GM21515 (cell line): ENCODE data around the gene MOSPD2.

Experiments
- ATAC-seq: cut with Tn5 transposase; IDR thresholded peaks from one replicate; pipeline ENCODE4 v1.9.1; 2021; ENCODE audit not compliant: unreplicated experiment

Gene MOSPD2

DNA sequence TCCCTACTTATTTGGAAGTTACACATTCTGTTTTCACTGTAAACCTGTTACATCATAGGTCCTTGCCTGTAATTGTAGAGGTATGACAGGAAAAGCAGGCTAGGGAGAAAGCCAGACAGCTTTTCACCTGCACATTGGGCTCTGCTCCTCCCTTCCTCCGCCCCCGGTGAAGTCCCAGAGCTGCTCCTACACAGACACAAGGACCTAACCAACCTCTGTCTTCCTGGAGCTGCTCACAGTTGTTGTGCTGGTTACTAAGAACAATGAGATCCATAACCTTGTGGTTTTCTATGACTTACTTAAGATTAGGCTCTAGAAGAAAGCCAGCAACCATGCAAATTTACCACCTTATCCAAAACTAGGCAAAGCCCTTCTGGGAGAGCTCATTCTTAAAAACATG lies 40.0 kb downstream of the MOSPD2 start:
- ATAC-seq, result no peak

DNA sequence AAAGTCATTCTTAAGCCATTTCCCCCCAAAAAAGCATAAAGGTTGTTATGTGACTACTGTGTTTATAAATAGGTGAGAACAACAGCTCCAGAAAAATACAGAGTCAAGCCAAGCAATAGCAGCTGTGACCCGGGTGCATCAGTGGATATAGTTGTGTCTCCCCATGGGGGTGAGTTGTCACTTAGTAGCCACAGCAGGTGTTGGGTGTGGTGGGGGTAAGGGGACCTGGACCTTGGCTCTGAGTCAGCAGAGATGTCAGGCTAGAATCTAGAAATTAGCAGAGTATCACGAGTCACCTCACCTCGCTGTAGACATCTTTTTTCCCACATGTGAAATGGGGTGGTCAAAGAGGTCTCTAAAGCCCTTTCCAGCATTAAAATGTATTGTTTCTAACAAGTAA lies 42.4 kb downstream of the MOSPD2 start:
- no peak for ATAC-seq

DNA sequence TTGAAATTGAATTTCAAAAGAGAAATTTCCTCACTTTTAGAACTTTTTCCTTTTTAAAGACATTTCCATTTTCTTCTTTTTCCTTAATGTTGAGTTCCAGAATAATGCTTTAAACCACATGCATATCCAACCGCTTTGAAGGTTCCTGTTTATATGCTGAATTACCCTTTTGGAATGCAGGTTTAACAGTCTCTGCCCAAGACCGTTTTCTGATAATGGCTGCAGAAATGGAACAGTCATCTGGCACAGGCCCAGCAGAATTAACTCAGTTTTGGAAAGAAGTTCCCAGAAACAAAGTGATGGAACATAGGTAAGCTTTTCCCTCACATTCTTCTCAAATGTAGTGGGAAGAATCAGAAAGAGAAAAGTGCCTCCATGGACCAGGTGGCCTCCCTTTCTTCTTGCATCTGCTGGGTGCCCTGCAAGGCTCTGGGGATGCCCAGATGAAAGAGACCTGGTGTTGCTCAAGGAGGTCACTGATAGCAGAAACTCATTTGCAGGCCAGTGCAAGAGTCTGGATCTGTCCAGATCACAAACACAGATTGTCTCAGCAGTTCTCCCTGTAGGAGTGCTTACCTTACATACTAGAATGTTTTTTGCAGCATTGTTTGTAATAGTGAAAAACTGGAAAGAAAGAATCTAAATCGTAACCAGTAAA lies 42.9 kb downstream of the MOSPD2 start:
- no peak for ATAC-seq

DNA sequence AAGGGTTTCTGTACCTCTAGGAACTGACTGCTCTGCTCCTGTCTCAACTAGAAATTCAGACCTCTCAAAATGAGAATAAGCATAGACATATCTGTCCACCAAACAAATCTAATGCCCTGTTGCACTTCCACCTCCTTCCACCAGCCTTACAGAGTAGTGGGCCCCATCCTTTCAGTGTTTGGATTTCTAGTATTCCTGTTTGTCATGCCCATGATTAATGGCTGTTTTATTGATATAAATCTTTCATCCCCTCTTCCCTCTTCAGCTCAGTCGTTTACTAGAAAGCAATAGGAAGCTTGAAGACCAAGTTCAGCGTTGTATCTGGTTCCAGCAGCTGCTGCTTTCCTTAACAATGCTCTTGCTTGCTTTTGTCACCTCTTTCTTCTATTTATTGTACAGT lies 46.2 kb downstream of the MOSPD2 start:
- ATAC-seq, result no peak

DNA sequence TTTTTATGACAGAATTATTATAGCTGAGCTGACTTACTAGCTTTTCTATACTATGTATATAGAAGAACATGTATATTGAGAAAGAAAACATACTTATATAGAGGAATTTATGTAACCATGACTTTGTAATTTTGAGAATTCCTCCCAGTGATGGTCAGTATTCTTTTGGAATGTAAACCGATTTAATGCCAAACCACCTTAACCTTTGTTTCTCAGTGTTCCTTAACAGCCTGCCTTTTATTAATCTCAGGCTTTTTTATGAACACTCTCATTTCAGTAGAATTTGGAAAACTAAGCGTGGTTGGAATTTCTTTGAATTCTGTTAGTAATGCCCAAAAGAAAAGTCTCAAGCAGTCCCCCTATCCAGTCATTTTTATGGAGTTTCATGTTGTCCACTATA lies 47.0 kb downstream of the MOSPD2 start:
- no peak for ATAC-seq

DNA sequence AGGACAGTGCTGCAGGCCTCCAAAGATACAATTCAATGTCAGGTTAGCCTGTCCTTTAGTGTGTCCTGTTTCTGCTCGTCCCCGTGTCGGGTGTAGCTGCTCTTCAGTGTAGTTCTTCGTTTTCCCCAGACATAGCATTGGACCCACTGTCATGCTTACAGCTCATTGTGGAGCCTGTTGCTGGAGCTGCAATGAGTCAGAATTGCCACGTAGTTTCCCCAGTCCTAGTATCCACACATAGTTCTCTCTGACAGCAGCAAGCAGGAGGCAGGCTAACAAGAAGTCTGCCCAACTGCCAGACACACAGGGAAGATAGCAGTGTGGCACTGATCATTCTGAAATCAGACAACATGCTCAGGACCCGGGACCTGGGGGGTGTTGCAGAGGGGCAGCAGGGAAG lies 49.2 kb downstream of the MOSPD2 start:
- no peak for ATAC-seq

DNA sequence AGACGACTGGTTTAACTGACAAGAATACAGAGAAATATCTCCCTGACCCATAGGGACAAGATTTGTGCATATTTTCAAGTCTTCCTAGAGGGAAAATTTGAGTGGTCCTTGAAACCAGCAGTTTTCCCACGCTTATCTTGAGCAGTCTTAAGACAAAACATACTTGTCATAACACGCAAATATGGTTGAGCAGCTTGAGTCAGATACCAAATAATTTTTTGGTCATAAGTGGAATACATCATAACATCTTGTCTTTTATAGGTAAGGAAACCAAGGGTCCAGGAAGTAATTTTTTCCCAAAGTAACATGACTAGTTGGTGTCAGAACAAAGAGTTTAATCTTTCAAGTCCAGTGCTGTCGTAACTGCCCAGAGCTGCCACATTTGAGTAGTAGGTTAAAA lies 50.5 kb downstream of the MOSPD2 start:
- ATAC-seq, result no peak

DNA sequence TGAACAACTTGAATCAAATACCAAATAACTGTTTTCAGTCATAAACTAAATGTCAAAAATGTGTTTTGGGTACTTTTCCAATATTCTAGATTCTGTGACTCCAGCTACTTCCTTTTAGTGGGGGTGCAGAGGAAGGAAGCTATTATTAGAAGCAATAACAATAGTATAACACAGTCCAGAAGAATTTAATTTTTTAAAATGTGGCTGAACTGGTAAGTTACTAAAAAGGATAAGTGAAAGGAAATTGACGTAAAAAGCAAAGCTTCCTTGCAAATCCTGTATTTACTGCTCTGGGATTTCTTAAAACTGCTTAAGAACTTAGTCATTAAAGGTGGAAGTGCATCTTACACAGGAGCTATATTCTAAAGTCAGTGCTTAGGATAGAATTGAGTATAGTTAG lies 53.2 kb downstream of the MOSPD2 start:
- no peak for ATAC-seq

DNA sequence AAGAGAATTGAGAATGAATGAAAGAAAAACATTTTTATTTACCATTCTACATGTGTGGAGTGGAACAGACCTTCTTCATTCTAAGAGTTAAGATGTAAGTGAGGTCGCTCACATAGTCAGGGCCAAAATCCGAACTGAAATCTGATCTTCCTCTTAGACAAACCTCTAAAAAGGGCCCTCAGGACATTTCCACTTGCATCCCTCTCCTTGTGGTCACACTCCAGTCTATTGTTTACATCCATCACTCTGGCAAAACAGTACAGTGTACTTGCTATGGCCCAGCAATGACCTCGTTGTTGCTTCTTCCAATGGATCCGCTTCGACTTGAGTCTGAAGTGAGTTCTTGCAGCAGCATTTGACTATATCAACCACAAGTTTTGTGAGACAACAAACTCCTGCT lies 54.2 kb downstream of the MOSPD2 start:
- no peak for ATAC-seq

DNA sequence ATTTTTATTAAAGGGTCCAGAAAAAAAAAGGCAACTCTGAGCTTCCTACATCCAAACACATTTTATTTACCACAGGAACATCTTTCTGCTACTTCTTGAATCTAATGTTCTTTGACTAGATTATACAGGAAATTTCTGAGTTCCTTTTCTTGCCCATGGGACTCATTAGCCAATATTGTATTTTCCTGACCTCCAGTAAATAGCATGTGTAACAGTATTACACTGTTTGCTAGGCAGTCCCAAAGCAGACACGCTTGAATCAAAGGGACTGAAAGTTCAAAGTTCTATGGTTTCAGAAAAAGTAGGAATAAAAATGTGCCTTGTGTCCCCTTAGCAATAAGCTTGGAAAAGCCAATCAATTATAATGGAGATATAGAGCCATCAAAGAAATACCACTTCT lies 57.4 kb downstream of the MOSPD2 start:
- no peak for ATAC-seq

DNA sequence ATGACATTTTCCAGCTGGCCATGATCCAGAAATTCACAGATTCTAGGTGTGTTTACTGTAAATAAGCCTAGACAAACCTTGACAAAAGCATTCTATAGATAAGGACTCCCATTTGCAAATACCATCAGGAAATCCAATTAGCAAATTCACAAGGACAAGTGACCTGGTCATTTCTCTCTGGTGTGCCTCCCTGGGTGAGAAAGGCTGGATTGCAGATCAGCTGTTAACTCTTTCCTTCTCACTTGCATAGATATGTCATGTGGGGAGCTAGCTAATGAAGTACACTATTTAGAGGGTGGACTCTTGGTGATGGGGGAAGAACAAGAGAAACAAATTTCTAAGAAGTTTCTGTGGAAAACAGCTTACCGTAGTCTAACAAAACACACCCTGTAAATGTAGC lies 58.9 kb downstream of the MOSPD2 start:
- no peak for ATAC-seq

DNA sequence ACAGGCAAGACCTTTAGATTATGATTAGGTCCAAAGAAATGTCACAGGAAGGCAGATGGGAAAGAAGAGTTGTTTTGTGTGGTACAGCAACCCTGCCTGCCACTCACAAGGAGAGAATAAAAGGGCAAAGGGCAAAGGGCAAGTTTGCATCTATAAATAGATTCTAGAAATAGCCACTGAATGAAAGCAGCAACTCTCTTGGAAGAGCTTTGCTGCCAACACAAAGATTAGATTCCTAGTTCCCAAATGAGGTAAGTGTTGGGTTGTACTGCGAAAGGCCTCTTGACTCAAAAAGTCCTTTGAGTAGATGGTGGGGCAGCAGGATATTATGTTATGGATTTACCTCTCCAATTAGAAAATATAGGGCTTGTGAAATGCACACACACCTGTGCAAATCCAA lies 61.2 kb downstream of the MOSPD2 start:
- ATAC-seq, result no peak

DNA sequence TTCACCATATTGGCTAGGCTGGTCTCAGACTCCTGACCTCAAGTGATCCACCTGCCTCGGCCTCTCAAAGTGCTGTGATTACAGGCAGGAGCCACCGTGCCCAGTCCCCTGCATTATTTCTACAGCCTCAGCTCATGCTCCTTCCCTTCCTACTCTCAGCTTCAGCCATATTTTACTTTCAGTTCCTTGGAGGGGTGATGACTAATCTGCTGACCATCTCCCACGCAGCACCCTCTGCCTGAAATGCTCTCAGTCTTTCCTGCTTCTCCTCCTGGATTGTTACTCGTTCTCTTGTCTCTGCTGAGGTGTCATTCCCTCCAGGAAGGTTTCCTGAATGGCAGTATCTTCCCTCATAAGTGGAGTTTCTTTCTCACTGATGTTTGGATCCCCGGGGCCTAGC lies 63.3 kb downstream of the MOSPD2 start:
- ATAC-seq, result no peak

DNA sequence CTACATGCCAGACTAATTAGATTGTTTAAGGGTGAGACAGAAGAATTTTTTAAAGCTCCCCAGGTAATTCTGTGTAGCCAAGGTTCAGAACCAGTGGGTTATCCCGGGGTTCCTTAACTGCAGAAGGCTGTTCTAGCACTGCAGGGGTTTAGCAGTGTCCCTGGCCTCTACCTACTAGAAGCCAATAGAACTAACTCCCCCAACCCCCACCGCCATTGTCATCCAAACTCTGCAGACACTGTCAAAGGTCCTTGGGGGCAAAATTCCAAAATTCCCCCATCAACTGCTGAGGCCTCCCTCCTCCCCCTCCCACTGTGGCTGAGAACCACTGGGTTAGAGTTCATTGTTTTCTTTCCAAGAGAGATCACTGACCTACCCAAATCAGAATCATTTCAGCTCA lies 66.4 kb downstream of the MOSPD2 start:
- no peak for ATAC-seq

DNA sequence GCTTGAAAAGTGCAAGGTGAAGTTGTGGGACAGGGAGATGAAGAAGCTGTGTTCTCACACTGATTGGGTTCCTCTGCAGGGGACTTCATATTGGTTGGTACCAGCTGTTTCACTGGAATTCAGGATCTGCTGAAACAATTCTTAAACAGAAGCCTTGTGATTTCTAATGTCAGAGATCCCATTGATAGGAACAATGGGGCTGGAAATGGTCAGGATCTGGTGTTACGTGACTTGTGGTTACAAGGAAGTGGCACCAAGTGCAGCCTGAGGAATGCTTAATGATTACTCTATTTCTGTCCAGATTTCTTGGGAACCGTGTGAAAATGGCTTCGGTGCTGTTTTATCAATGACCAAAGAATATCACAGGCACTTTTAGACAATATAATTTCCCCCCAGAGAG lies 68.1 kb downstream of the MOSPD2 start:
- no peak for ATAC-seq

DNA sequence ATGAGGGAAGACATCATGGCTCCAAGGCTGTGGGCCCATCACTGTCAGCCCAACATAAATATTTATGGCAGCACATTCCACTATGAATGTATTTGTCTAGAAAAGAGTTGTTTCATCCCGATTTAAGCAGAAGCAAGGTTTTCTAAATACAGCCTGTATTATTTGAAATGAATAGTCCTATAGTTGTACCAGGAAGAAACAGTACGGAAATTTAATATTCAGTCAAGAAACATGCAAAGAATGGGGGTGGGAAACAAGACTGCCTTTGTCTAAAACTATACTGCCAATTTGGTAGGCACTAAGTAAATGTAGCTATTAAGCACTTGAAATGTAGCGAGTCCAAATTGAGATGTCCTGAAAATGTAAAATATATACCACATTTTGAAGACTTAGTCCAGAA lies 69.1 kb downstream of the MOSPD2 start:
- no peak for ATAC-seq

DNA sequence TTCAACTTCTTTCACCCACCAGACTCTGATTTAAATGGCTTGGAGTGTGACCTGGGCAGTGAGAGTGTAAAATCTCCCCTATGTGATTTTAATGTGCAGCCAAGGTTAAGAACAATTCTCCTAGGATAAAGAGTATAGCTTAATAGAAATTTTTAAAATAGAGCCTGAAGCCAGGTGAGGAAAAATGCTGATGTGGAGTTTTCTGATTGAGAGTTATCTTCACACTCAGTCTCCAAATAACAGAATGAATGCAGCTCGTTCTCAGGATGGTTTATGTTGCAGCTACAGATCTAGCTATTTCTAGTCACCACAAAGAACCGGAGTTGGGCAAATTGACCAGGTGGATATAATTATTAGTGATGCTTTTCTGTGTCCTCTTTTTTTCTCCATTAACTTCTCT lies 70.7 kb downstream of the MOSPD2 start:
- ATAC-seq, result no peak

DNA sequence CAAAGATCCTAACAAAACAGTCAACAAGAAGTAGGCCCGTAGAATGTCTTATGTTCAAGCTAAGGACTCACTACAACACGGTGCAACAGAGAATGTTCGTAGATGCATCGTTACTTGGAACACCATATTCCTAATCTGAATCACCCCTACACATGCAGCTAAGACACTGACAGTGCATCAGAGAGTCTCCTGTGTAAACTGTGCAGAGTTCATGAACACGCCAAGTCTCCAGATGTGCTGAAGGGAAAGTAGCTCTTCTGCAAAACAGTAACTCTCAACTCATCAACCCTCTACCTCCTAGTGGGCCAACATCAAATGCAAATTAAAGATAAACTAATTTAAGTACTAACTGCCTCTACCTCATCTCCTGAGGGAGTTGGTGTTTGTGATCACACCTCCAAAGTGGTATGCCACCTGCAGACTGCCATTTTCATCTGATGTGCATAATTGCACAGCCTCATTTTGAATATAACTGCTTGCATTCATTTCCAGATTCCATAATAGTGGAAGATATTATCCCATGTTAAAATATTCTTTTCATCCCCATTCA lies 73.5 kb downstream of the MOSPD2 start:
- ATAC-seq, result no peak

DNA sequence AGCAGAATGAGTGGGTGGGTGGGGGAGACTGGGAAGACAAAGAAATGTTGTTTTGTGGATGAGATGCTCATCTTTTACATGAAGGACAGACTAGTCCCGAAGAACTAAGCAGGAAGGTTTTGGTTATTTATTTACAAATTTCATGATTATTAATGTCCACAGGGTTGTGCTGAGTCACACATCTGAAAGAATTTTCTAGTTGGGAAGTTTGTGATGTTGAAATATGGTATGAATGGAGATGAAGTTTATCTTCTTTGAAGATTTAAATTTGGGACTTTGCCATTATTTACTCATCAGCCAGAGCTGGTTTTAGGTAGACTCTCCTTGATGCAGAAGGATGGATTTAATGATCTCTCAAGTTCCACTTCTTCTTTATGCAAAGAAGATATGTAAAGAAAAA lies 75.5 kb downstream of the MOSPD2 start:
- ATAC-seq, result no peak

DNA sequence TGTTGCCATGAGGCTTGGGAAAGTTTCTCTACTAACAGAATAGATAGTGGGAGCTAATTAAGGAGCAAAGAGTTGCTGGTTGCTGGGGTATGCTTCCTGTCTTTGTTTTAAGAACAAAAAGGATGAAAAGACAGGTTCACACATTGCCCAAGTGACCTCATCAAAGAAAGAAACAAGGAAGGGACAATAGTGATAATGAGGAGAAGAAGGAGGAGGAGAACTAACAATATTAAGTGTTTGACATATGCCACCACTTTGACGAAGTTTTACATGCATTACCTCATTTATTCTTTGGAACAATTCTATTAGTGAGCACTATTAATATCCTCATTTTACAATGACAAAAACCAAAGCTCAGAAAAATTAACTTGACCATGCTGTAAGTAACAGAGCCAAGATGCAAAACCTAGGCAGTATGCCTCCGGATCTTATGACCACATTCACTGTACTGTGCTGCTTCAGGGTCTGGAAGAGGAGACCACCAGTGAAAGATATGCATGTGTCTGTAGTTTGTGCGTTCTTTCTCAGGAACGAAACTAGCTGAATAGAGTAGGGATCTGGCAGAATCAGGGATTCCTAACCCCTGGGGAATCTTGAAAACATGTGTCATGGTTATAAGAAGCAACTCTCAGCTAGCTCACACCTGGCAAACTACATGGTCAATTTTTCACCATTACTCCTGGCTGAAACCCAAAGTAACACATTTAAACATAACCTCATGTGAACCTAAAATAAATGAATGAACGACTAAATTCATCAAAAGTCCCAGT lies 83.8 kb downstream of the MOSPD2 start:
- ATAC-seq, result no peak

DNA sequence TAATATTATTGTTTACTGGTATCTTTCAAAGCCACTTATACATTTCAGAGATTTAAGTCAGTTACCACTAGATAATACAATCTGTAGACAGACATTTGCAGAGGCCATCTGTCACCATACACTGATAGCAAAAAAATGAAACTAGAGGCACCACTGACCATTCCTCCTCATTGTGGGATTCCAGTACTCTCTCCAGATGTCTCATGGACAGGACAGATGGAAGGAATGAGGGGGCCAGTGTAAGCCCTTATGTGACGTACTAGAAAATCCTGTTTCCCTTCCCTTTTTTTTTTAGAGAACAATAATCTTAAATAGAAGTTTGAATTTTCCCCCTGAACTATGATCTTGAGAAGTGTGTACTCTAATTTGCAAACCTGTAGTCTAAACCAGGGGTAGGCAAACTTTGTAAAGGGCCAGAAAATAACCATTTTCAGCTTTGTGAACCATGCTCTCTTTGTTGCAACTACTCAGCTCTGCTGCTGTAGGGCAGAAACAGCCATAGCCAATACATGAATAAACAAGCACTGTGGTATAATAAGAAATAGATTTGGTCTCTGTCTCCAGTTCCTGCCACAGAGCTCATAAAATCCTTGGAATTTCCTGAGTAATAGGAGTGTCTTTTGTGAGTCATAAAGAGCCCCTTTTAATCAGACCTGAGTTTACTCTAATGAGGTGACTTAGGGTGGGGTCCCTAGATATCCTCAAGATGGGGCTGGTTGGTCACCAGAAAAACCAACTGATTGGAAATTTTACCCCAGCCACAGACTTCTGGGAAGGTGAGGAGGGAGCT lies 90.4 kb downstream of the MOSPD2 start:
- no peak for ATAC-seq

DNA sequence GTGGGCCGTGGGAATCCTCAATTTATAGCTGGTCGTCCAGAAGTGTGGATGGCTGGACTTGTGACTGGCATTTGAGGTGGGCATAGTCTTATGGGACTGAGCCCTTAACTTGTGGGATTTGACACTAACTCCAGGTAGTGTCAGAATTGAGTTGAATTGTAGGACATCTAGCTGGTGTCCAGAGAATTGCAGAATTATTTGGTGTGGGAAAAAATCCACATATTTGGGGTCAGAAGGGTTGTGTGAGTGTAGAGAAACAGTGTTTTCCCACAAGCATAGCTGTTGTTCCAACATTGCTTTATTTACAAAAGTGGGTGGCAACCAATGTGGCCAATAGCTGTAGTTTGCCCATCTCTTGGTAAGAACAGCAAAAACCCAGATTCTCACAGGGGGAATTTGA lies 91.3 kb downstream of the MOSPD2 start:
- no peak for ATAC-seq
